HepG2 (cell line): ENCODE results near the gene PTPRD. TPM values are rescaled to one million over a fixed set of nuclear protein-coding genes. Genes with fewer than 3 reads are reported as not detected.

Source experiments
- ATAC-seq: fragments of 200-7000 bp; cut with Tn5 transposase; 3 replicates; pipeline ENCODE4 v1.9.1; 2020; ENCODE audit warnings: mild to moderate bottlenecking, moderate library complexity
- BruUV-seq: library from RNA; stranded (reverse); fragments of 400-500 nt; replicated peaks from 2 replicates; lab custom pipeline; 2021; lab: Mats Ljungman, UMichigan
- CTCF ChIA-PET: fragments of 300-600 bp; formaldehyde crosslinking; extraction: SDS; loops from one replicate; lab custom pipeline; 2021; ENCODE audit warnings: low total read pairs, inconsistent platforms, low intra/inter-chr PET ratio; lab: Yijun Ruan, JAX
- POLR2A ChIA-PET: fragments of 350-600 bp; sonication (Branson Sonifier 250); formaldehyde crosslinking; loops from one replicate; lab custom pipeline; 2020; ENCODE audit warnings: antibody characterized with exemption, inconsistent platforms; lab: Yijun Ruan, JAX
- DNase-seq: peaks from one replicate; pipeline ENCODE4 v3.0.0-alpha.2; 2015; ENCODE audit warnings: low spot score
- FAIRE-seq: peaks from 3 replicates; lab custom pipeline; 2011; peaks lifted over from hg19 to GRCh38; lab: Jason Lieb, UNC
- H2AFZ ChIP-seq: one replicate; pipeline ENCODE4 v1.6.1; 2011; ENCODE audit warnings: low read length, inconsistent platforms
- H3K27ac ChIP-seq: fragments of 300-600 bp; 3 replicates; pipeline ENCODE4 v1.8.0; 2011; ENCODE audit warnings: mixed run types, mild to moderate bottlenecking, mixed read lengths, low read length, inconsistent platforms; ENCODE audit not compliant: insufficient read depth; ENCODE audit errors: extremely low read length
- H3K27me3 ChIP-seq, 2 experiments: fragments of 200-600 bp in 1 of 2; 2 replicates in 1 of 2; 3 replicates in 1 of 2; pipeline versions ENCODE4 v1.6.0 to v1.8.0; 2011; ENCODE audit warnings: low read length in 2 of 2, mild to moderate bottlenecking in 2 of 2, moderate library complexity in 2 of 2, inconsistent platforms in 1 of 2; ENCODE audit not compliant: insufficient read depth in 2 of 2, control insufficient read depth in 1 of 2
- H3K36me3 ChIP-seq, 2 experiments: fragments of 200-600 bp in 1 of 2; replicated peaks in 1 of 2; 2 replicates in 1 of 2; 3 replicates in 1 of 2; pipeline versions ENCODE4 v1.5.1 to v1.8.0; 2011; ENCODE audit warnings: low read length in 2 of 2, inconsistent platforms in 1 of 2; ENCODE audit not compliant: insufficient read depth in 2 of 2, control insufficient read depth in 1 of 2
- H3K4me1 ChIP-seq: 2 replicates; pipeline ENCODE4 v1.5.1; 2012; ENCODE audit warnings: low read length, inconsistent platforms; ENCODE audit not compliant: insufficient read depth
- H3K4me2 ChIP-seq: 2 replicates; pipeline ENCODE4 v1.6.0; 2011; ENCODE audit warnings: low read depth, low read length, inconsistent platforms
- H3K4me3 ChIP-seq, 3 experiments: fragments of 200-600 bp in 1 of 3; sonication (generic), shearing (Covaris generic) in 1 of 3; replicated peaks in 1 of 3; 2 replicates each; pipeline ENCODE4 v1.5.1; 2011 to 2016; ENCODE audit warnings: low read length in 3 of 3, inconsistent platforms in 2 of 3, low read depth in 2 of 3, mild to moderate bottlenecking in 2 of 3, control low read depth in 1 of 3, mixed read lengths in 1 of 3; ENCODE audit not compliant: insufficient read depth in 1 of 3
- H3K79me2 ChIP-seq: one replicate; pipeline ENCODE4 v1.6.1; 2011; ENCODE audit warnings: low read length, inconsistent platforms; ENCODE audit not compliant: insufficient read depth
- H3K9ac ChIP-seq: 2 replicates; pipeline ENCODE4 v1.6.0; 2011; ENCODE audit warnings: mild to moderate bottlenecking, low read depth, low read length, inconsistent platforms; ENCODE audit not compliant: insufficient read depth
- H3K9me3 ChIP-seq: 2 replicates; pipeline ENCODE4 v1.5.1; 2012; ENCODE audit warnings: mild to moderate bottlenecking, low read length
- H4K20me1 ChIP-seq: 2 replicates; pipeline ENCODE4 v1.6.0; 2011; ENCODE audit warnings: inconsistent platforms, mild to moderate bottlenecking, low read length, moderate library complexity; ENCODE audit not compliant: insufficient read depth
- ATF2 ChIP-seq: sonication (generic); formaldehyde crosslinking; IDR thresholded peaks from 2 replicates; pipeline ENCODE4 v1.4.0; 2020; ENCODE audit warnings: missing genetic modification reagents
- CERS6 ChIP-seq: sonication (generic); formaldehyde crosslinking; IDR thresholded peaks from 2 replicates; pipeline ENCODE4 v1.5.0; 2020; ENCODE audit warnings: missing genetic modification reagents
- HNF4G ChIP-seq, 2 experiments: sonication (generic) in 1 of 2; formaldehyde crosslinking in 1 of 2; IDR thresholded peaks; 2 replicates each; pipeline versions ENCODE4 v1.4.0 to v1.6.1; 2011 to 2020; ENCODE audit warnings: borderline replicate concordance in 2 of 2, low read depth in 2 of 2, mild to moderate bottlenecking in 2 of 2, low read length in 1 of 2, missing genetic modification reagents in 1 of 2, moderate library complexity in 1 of 2
- ZNF282 ChIP-seq: fragments of 450-650 bp; IDR thresholded peaks from 2 replicates; pipeline ENCODE4 v1.6.1; 2018; ENCODE audit not compliant: partially characterized antibody
- ZNF510 ChIP-seq: sonication (generic); formaldehyde crosslinking; IDR thresholded peaks from 2 replicates; pipeline ENCODE4 v1.4.0; 2020; ENCODE audit warnings: low read depth, mild to moderate bottlenecking, missing genetic modification reagents
- ZNF564 ChIP-seq: sonication (generic); formaldehyde crosslinking; IDR thresholded peaks from 2 replicates; pipeline ENCODE4 v1.8.1; 2023; ENCODE audit warnings: mild to moderate bottlenecking, missing genetic modification reagents
- WGBS: methylation state at CpG from one replicate; pipeline ENCODE4 v1.1.6; 2017; ENCODE audit warnings: low lambda C conversion rate; 5-methylcytosine and 5-hydroxymethylcytosine counted together
- in situ Hi-C: cut with HindIII; loops from 2 replicates; pipeline ENCODE4 v1.10.0; 2017; ENCODE audit warnings: low pct_unique_long_range_greater_than_20kb; ENCODE audit not compliant: extremely low pct_ligation_motif_present
- intact Hi-C: fragments of 100-400 bp; cut with micrococcal nuclease; formaldehyde crosslinking; loops from one replicate; pipeline ENCODE4 v1.10.0; 2022; ENCODE audit not compliant: unreplicated experiment
- polyA plus RNA-seq, 8 experiments: library from polyadenylated mRNA; depleted of rRNA in 3 of 8; stranded (reverse) in 7 of 8; unstranded in 1 of 8; fragments of >200 nt; fragmentation: Illumina TruSeq in 4 of 8; extraction: Trizol in 4 of 8; gene quantifications; 2 replicates each; pipeline versions ENCODE4 v1.2.1 to v1.2.3, GENCODE V29; 2011 to 2016; ENCODE audit warnings: low read depth in 4 of 8, missing spikeins in 1 of 8, mixed read lengths in 1 of 8; ENCODE audit not compliant: insufficient read depth in 1 of 8
- total RNA-seq, 5 experiments: library from RNA; depleted of rRNA; stranded (reverse); fragments of >200 nt; fragmentation: Illumina TruSeq; extraction: Trizol; gene quantifications; 2 replicates each; pipeline ENCODE4 v1.2.3, GENCODE V29; 2016; ENCODE audit warnings: low read depth in 1 of 5

PTPRD gene
- total and polyA plus RNA-seq, 2 of the 13 experiments (the other 11 are each of a cell fraction or from before 2014, with no cell fraction given) = 0.05 TPM; not detected in 1

- no peak for TF ChIP-seq CERS6 (CRISPR knock-in tag)
Measured at GRCh38 chr9:8750639-8751051, 1862.2 kb downstream of the PTPRD start (continued).

- Histone ChIP-seq H3K27me3 (no peaks in the 10 kb centered on the region), H3K4me1 (no peaks in the 10 kb centered on the region), H3K4me2 (no peak overlapping the region), H3K79me2 (no peaks in the 10 kb centered on the region), H2AFZ (no peak overlapping the region), H4K20me1 (no peaks in the 10 kb centered on the region), H3K9ac (no peak overlapping the region), H3K27ac (no peak overlapping the region), H3K4me3 (no peak overlapping the region), H3K9me3 (no peaks in the 10 kb centered on the region), H3K36me3 (no peaks in the 10 kb centered on the region)
- BruUV-seq = no TSS peak
- in situ Hi-C loops (no loop called here), intact Hi-C loops (no loop called here)
- WGBS = under 1% methylated on average over 5 of the region's 5 CpGs
- ChIA-PET POLR2A (no interaction called here), CTCF (no interaction called here)
- FAIRE-seq (no peak), ATAC-seq (no peak), DNase-seq (no peak)
- TF ChIP-seq ZNF564 (CRISPR knock-in tag) = no peak
- no peak for TF ChIP-seq ZNF510 (CRISPR knock-in tag)
- TF ChIP-seq ATF2 = no peak
- TF ChIP-seq ZNF282 = no peak
- no peak for TF ChIP-seq HNF4G (IDR thresholded peaks at IDR 0.05; ENCODE audit: borderline replicate concordance, low read depth, low read length)
- no peak for TF ChIP-seq HNF4G (CRISPR knock-in tag; IDR thresholded peaks at IDR 0.05; ENCODE audit: borderline replicate concordance, low read depth)
Measured at GRCh38 chr9:8745347-8745746, 1867.5 kb downstream of the PTPRD start.
